K562 (cell line): ENCODE data around the gene SLC7A6OS. TPM values are rescaled to one million over a fixed set of nuclear protein-coding genes. Genes with fewer than 3 reads are reported as not detected.

Experiments used
- ATAC-seq: fragments of 200-7000 bp; cut with Tn5 transposase; 3 replicates; pipeline ENCODE4 v1.9.1; 2020; ENCODE audit warnings: moderate library complexity
- BruUV-seq: library from RNA; stranded (reverse); fragments of 400-500 nt; replicated peaks from 2 replicates; lab custom pipeline; 2021; lab: Mats Ljungman, UMichigan
- CTCF ChIA-PET: fragments of 300-600 bp; formaldehyde crosslinking; extraction: SDS; loops from one replicate; lab custom pipeline; 2021; ENCODE audit warnings: low intra/inter-chr PET ratio; lab: Yijun Ruan, JAX
- POLR2A ChIA-PET: fragments of 300-600, 350-650 bp; sonication (Branson Sonifier 250); formaldehyde crosslinking; extraction: SDS; loops from one replicate; lab custom pipeline; 2021; ENCODE audit warnings: antibody characterized with exemption, inconsistent platforms; lab: Yijun Ruan, JAX
- DNase-seq, 4 experiments: peaks; one replicate each; pipeline versions ENCODE4 v3.0.0 to v3.0.0-alpha.2; 2011 to 2018; ENCODE audit warnings: low spot score in 3 of 4, mixed read lengths in 3 of 4; ENCODE audit errors: extremely low read depth in 1 of 4
- FAIRE-seq: peaks from 2 replicates; lab custom pipeline; 2011; peaks lifted over from hg19 to GRCh38; lab: Jason Lieb, UNC
- H2AFZ ChIP-seq: 2 replicates; pipeline ENCODE4 v1.6.0; 2011; ENCODE audit warnings: low read depth, low read length, control low read depth, inconsistent platforms
- H3K27ac ChIP-seq: fragments of 200-600 bp; 3 replicates; pipeline ENCODE4 v1.8.0; 2011; ENCODE audit warnings: low read depth, mild to moderate bottlenecking, control low read depth, inconsistent platforms, low read length, moderate library complexity, mixed read lengths; ENCODE audit errors: extremely low read depth
- H3K27me3 ChIP-seq, 2 experiments: fragments of 300-600 bp in 1 of 2; 2 replicates in 1 of 2; 3 replicates in 1 of 2; pipeline versions ENCODE4 v1.6.0 to v1.8.0; 2011; ENCODE audit warnings: inconsistent platforms in 2 of 2, low read length in 2 of 2, mild to moderate bottlenecking in 1 of 2, mixed read lengths in 1 of 2, moderate library complexity in 1 of 2; ENCODE audit not compliant: control insufficient read depth in 2 of 2, insufficient read depth in 2 of 2
- H3K36me3 ChIP-seq: fragments of 300-600 bp; 3 replicates; pipeline ENCODE4 v1.8.0; 2011; ENCODE audit warnings: mild to moderate bottlenecking, low read length, inconsistent platforms; ENCODE audit not compliant: control insufficient read depth, insufficient read depth
- H3K4me1 ChIP-seq, 2 experiments: fragments of 200-600 bp in 1 of 2; replicated peaks in 1 of 2; 2 replicates in 1 of 2; 3 replicates in 1 of 2; pipeline versions ENCODE4 v1.5.1 to v1.8.0; 2011; ENCODE audit warnings: inconsistent platforms in 2 of 2, low read length in 2 of 2, mild to moderate bottlenecking in 1 of 2, mixed read lengths in 1 of 2, moderate library complexity in 1 of 2; ENCODE audit not compliant: control insufficient read depth in 2 of 2, insufficient read depth in 2 of 2
- H3K4me2 ChIP-seq: 2 replicates; pipeline ENCODE4 v1.6.1; 2011; ENCODE audit warnings: low read length, control low read depth, inconsistent platforms, mixed read lengths; ENCODE audit not compliant: insufficient read depth
- H3K4me3 ChIP-seq: fragments of 200-600 bp; sonication (generic), shearing (Covaris generic); 2 replicates; pipeline ENCODE4 v1.5.1; 2016; ENCODE audit warnings: control low read depth, inconsistent platforms
- H3K79me2 ChIP-seq: fragments of 200-600 bp; 3 replicates; pipeline ENCODE4 v1.8.0; 2011; ENCODE audit warnings: low read length, inconsistent platforms; ENCODE audit not compliant: control insufficient read depth, insufficient read depth
- H3K9ac ChIP-seq, 2 experiments: 2 replicates each; pipeline versions ENCODE4 v1.6.0 to v1.6.1; 2011; ENCODE audit warnings: low read depth in 2 of 2, low read length in 2 of 2, control low read depth in 1 of 2, inconsistent platforms in 1 of 2, mild to moderate bottlenecking in 1 of 2, mixed read lengths in 1 of 2; ENCODE audit not compliant: insufficient read depth in 1 of 2
- H3K9me1 ChIP-seq: one replicate; pipeline ENCODE4 v1.6.0; 2011; ENCODE audit warnings: inconsistent platforms, mild to moderate bottlenecking, low read length, moderate library complexity; ENCODE audit not compliant: control insufficient read depth, insufficient read depth
- H3K9me3 ChIP-seq: replicated peaks from 2 replicates; pipeline ENCODE4 v1.5.1; 2011; ENCODE audit warnings: low read depth, low read length, inconsistent platforms; ENCODE audit not compliant: control insufficient read depth, insufficient read depth
- H4K20me1 ChIP-seq: replicated peaks from 2 replicates; pipeline ENCODE4 v1.6.1; 2011; ENCODE audit warnings: low read length, inconsistent platforms, mixed read lengths; ENCODE audit not compliant: control insufficient read depth, insufficient read depth
- FOXA3 ChIP-seq, 2 experiments: fragments of 450-650 bp in 1 of 2; sonication (generic) in 1 of 2; formaldehyde crosslinking; IDR thresholded peaks in 1 of 2; conservative IDR thresholded peaks in 1 of 2; 2 replicates each; pipeline versions ENCODE4 v1.4.0 to v1.8.0; 2020 to 2022; ENCODE audit warnings: mild to moderate bottlenecking in 2 of 2, missing genetic modification reagents in 1 of 2
- MCM7 ChIP-seq, 2 experiments: fragments of 450-650 bp; IDR thresholded peaks; 2 replicates each; pipeline ENCODE4 v1.6.1; 2016 to 2018
- NRF1 ChIP-seq, 2 experiments: fragments of 450-650 bp; IDR thresholded peaks in 1 of 2; conservative IDR thresholded peaks in 1 of 2; 2 replicates each; pipeline ENCODE4 v1.6.1; 2014; ENCODE audit warnings: mild to moderate bottlenecking in 2 of 2
- SRF ChIP-seq, 2 experiments: fragments of 250-450, 450-650 bp in 1 of 2; sonication (Bioruptor Pico) in 1 of 2; sonication (generic) in 1 of 2; formaldehyde crosslinking; IDR thresholded peaks; 2 replicates each; pipeline versions ENCODE4 v1.5.0 to v1.5.1; 2020 to 2022; ENCODE audit warnings: mild to moderate bottlenecking in 1 of 2, missing genetic modification reagents in 1 of 2
- ZNF324 ChIP-seq: fragments of 250-450 bp; sonication (Bioruptor Pico); IDR thresholded peaks from 2 replicates; pipeline ENCODE4 v1.4.0; 2020; ENCODE audit warnings: mild to moderate bottlenecking
- ZNF830 ChIP-seq: fragments of 250-450 bp; sonication (Bioruptor Pico); IDR thresholded peaks from 2 replicates; pipeline ENCODE4 v1.5.0; 2021; ENCODE audit warnings: mild to moderate bottlenecking
- WGBS: fragments of 100-300 bp; shearing (Covaris generic); methylation state at CpG from one replicate; pipeline ENCODE4 v1.1.6; 2016; ENCODE audit warnings: low coverage, mixed read lengths; ENCODE audit not compliant: insufficient coverage; ENCODE audit errors: missing lambda C conversion rate; 5-methylcytosine and 5-hydroxymethylcytosine counted together
- in situ Hi-C: fragments of 300-500 bp; cut with MboI; formaldehyde crosslinking; loops from 4 replicates; pipeline ENCODE4 v1.15.0; 2018; ENCODE audit warnings: inconsistent platforms, mixed read lengths
- intact Hi-C: fragments of 100-400 bp; cut with micrococcal nuclease; formaldehyde crosslinking; loops from 2 replicates; pipeline ENCODE4 v1.14.2; 2022
- polyA plus RNA-seq, 8 experiments: library from polyadenylated mRNA; depleted of rRNA in 4 of 8; stranded (reverse) in 5 of 8; unstranded in 3 of 8; fragments of >200 nt; fragmentation: Nextera tagmentation in 2 of 8; fragmentation: Illumina TruSeq in 1 of 8; extraction: Ambion mirVana in 2 of 8; extraction: Trizol in 1 of 8; gene quantifications; 2 replicates each; pipeline versions ENCODE4 v1.2.1 to v1.2.3, GENCODE V29; 2011 to 2014; ENCODE audit warnings: inconsistent platforms in 1 of 8, missing spikeins in 1 of 8
- total RNA-seq, 7 experiments: library from RNA; depleted of rRNA in 6 of 7; stranded (reverse); fragments of >200 nt in 6 of 7; fragmentation: Illumina TruSeq in 2 of 7; extraction: Trizol in 2 of 7; gene quantifications; 2 replicates each; pipeline versions ENCODE4 v1.2.1 to v1.2.3, GENCODE V29; 2011 to 2021; ENCODE audit warnings: low replicate concordance in 1 of 7
- TF ChIP-seq, protein P1 (sequence below): fragments of 450-650 bp; formaldehyde crosslinking; IDR thresholded peaks from 2 replicates; pipeline ENCODE4 v1.4.0; 2022; ENCODE audit warnings: missing genetic modification characterization

The SLC7A6OS gene
- total and polyA plus RNA-seq, 9 of the 15 experiments (the other 6 are each of a cell fraction or from before 2014, with no cell fraction given): 2.7 to 23.6 (median 17.2) TPM

DNA sequence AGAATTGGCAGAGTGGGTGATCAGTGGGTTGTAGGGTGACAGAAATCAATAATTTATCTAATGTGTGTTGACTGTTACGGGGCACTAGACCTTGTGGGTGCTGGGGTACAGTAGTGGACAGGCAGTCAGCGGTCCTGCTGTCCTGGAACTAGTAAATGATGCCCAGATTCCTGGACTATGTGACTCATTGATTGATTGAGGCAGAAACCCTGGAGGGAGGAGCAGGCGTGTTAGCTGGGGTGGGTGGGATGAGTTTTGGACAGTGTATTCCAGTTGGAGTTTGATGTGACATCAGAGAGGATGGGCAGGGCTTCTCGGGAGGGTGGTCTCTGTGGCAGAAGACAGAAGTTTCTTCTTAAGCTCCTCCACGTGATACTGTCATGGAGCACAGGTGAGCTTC, 24.4 kb upstream of the SLC7A6OS start:
- WGBS: 91% methylated on average over 4 of the region's 5 CpGs
- FAIRE-seq (no peak), ATAC-seq (no peak), DNase-seq (no peak)
- CTCF ChIA-PET: no interaction called here
- peak overlapping the region in 1 of 2 experiments; percentile 5; a peak in 1 of 4 replicates for H3K9ac ChIP-seq
- no peaks in the 10 kb centered on the region for H3K9me1 ChIP-seq
- no peaks in the 10 kb centered on the region for H3K4me1 ChIP-seq
- no peak overlapping the region for H3K4me3 ChIP-seq
- TF ChIP-seq SRF (CRISPR knock-in tag; IDR thresholded peaks at IDR 0.05) (no peak), MCM7 (IDR thresholded peaks at IDR 0.05) (no peak), FOXA3 (CRISPR knock-in tag; conservative IDR thresholded peaks at IDR 0.05 in 1 of 2, IDR thresholded peaks at IDR 0.05 in 1 of 2) (no peak), ZNF324 (CRISPR knock-in tag) (no peak), ZNF830 (CRISPR knock-in tag) (no peak), NRF1 (conservative IDR thresholded peaks at IDR 0.05 in 1 of 2, IDR thresholded peaks at IDR 0.05 in 1 of 2) (no peak)
- TF ChIP-seq, protein P1, sequence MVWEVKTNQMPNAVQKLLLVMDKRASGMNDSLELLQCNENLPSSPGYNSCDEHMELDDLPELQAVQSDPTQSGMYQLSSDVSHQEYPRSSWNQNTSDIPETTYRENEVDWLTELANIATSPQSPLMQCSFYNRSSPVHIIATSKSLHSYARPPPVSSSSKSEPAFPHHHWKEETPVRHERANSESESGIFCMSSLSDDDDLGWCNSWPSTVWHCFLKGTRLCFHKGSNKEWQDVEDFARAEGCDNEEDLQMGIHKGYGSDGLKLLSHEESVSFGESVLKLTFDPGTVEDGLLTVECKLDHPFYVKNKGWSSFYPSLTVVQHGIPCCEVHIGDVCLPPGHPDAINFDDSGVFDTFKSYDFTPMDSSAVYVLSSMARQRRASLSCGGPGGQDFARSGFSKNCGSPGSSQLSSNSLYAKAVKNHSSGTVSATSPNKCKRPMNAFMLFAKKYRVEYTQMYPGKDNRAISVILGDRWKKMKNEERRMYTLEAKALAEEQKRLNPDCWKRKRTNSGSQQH (CRISPR knock-in tag): no peak
- H3K36me3 ChIP-seq: peaks cover 79% of the 10 kb centered on the region
- H4K20me1 ChIP-seq: no peaks in the 10 kb centered on the region
- BruUV-seq: no TSS peak
- no peak overlapping the region for H2AFZ ChIP-seq
- in situ Hi-C loops: no loop called here
- H3K4me2 ChIP-seq: no peak overlapping the region
- H3K27ac ChIP-seq: no peak overlapping the region
- POLR2A ChIA-PET: interaction anchor here (0.6 to 0.7 kb wide), 2 partner anchors 25 to 360 kb away, joined by 3 to 4 read pairs; no protein-coding TSS in a partner anchor
- H3K9me3 ChIP-seq: no peaks in the 10 kb centered on the region
- 0 out of 3 replicates have a peak, but pooled peaks cover 2% of the 10 kb centered on the region for H3K79me2 ChIP-seq
- intact Hi-C loops: no loop called here
- H3K27me3 ChIP-seq: no peaks in the 10 kb centered on the region
